A549 (cell line): ENCODE data around the gene NANS. TPM values are rescaled to one million over a fixed set of nuclear protein-coding genes. Genes with fewer than 3 reads are reported as not detected.

Experiments
- ATAC-seq, 2 experiments: fragments of 200-7000 bp in 1 of 2; fragments of >200 bp in 1 of 2; cut with Nextera tagmentation in 1 of 2; cut with Tn5 transposase in 1 of 2; 3 replicates each; pipeline versions ENCODE4 v1.8.0 to v1.9.1; 2018 to 2020; ENCODE audit warnings: mild to moderate bottlenecking in 1 of 2, moderate library complexity in 1 of 2
- CTCF ChIA-PET: fragments of 300-600 bp; sonication (Branson Sonifier 250); formaldehyde crosslinking; extraction: SDS; loops from one replicate; lab custom pipeline; 2021; ENCODE audit warnings: antibody characterized with exemption, inconsistent platforms; lab: Yijun Ruan, JAX
- POLR2A ChIA-PET: fragments of 350-600 bp; formaldehyde crosslinking; extraction: SDS; loops from one replicate; lab custom pipeline; 2021; ENCODE audit warnings: antibody characterized with exemption, inconsistent platforms; lab: Yijun Ruan, JAX
- DNase-seq, 2 experiments: peaks; one replicate each; pipeline versions ENCODE4 v3.0.0 to v3.0.0-alpha.2; 2011 to 2016; ENCODE audit warnings: low read depth in 1 of 2, low spot score in 1 of 2
- FAIRE-seq: peaks from 2 replicates; lab custom pipeline; 2011; peaks lifted over from hg19 to GRCh38; lab: Jason Lieb, UNC
- H3K27ac ChIP-seq, 2 experiments: fragments of >200 bp; sonication (Bioruptor Twin); formaldehyde crosslinking; 3 replicates each; pipeline ENCODE4 v1.5.1; 2016 to 2017
- H3K4me1 ChIP-seq: fragments of >200 bp; sonication (Bioruptor Twin); formaldehyde crosslinking; 3 replicates; pipeline ENCODE4 v1.6.1; 2016
- H3K4me2 ChIP-seq: fragments of >200 bp; sonication (Bioruptor Twin); formaldehyde crosslinking; 3 replicates; pipeline ENCODE4 v1.6.1; 2016
- H3K4me3 ChIP-seq: fragments of >200 bp; sonication (Bioruptor Twin); formaldehyde crosslinking; 3 replicates; pipeline ENCODE4 v1.5.1; 2016
- H3K9me3 ChIP-seq: fragments of >200 bp; sonication (Bioruptor Twin); formaldehyde crosslinking; 3 replicates; pipeline ENCODE4 v1.6.1; 2016
- BHLHE40 ChIP-seq: IDR thresholded peaks from 2 replicates; pipeline ENCODE4 v1.6.1; 2012; ENCODE audit warnings: low read depth, low read length, inconsistent platforms
- CBX8 ChIP-seq: fragments of 200-600 bp; sonication (generic); IDR thresholded peaks from 2 replicates; pipeline ENCODE4 v1.6.1; 2016
- CEBPB ChIP-seq, 2 experiments: fragments of >200 bp in 1 of 2; sonication (Bioruptor Twin) in 1 of 2; formaldehyde crosslinking in 1 of 2; IDR thresholded peaks; 2 replicates each; pipeline ENCODE4 v1.6.1; 2012 to 2016
- EHMT2 ChIP-seq: fragments of 200-600 bp; sonication (generic); IDR thresholded peaks from 2 replicates; pipeline ENCODE4 v1.6.1; 2016; ENCODE audit warnings: antibody characterized with exemption, low read depth, mild to moderate bottlenecking, moderate library complexity
- FOXS1 ChIP-seq: fragments of 250-450 bp; sonication (Bioruptor Pico); IDR thresholded peaks from 2 replicates; pipeline ENCODE4 v1.5.0; 2020; ENCODE audit warnings: mild to moderate bottlenecking, moderate library complexity
- HDAC2 ChIP-seq: fragments of 200-600 bp; sonication (generic); IDR thresholded peaks from 2 replicates; pipeline ENCODE4 v1.6.1; 2016
- HOXB13 ChIP-seq: fragments of 250-450 bp; sonication (Bioruptor Pico); IDR thresholded peaks from 2 replicates; pipeline ENCODE4 v1.5.0; 2020; ENCODE audit warnings: low read depth, mild to moderate bottlenecking, moderate library complexity
- MAFK ChIP-seq: fragments of 450-650 bp; IDR thresholded peaks from 2 replicates; pipeline ENCODE4 v1.6.1; 2014; ENCODE audit not compliant: partially characterized antibody
- NPAS2 ChIP-seq: fragments of 250-450 bp; sonication (Bioruptor Pico); IDR thresholded peaks from 2 replicates; pipeline ENCODE4 v1.8.0; 2022; ENCODE audit warnings: mild to moderate bottlenecking, moderate library complexity, borderline replicate concordance
- NR3C1 ChIP-seq: fragments of >200 bp; sonication (Bioruptor Twin); formaldehyde crosslinking; IDR thresholded peaks from 3 replicates; pipeline ENCODE4 v1.6.1; 2017
- POLR2AphosphoS2 ChIP-seq: conservative IDR thresholded peaks from 2 replicates; pipeline ENCODE4 v1.6.1; 2012; ENCODE audit warnings: low read length, improper control_type of control experiment, inconsistent platforms
- RARB ChIP-seq: fragments of 250-450 bp; sonication (Bioruptor Pico); IDR thresholded peaks from 2 replicates; pipeline ENCODE4 v1.8.0; 2021; ENCODE audit warnings: mild to moderate bottlenecking, moderate library complexity
- RNF2 ChIP-seq: fragments of 200-600 bp; sonication (generic); IDR thresholded peaks from 2 replicates; pipeline ENCODE4 v1.6.1; 2016; ENCODE audit warnings: low read depth, mild to moderate bottlenecking, antibody characterized with exemption, moderate library complexity, borderline replicate concordance
- TP53 ChIP-seq: fragments of 250-450 bp; sonication (Bioruptor Pico); IDR thresholded peaks from 2 replicates; pipeline ENCODE4 v1.5.0; 2021; ENCODE audit warnings: mild to moderate bottlenecking, moderate library complexity
- WGBS: methylation state at CpG from one replicate; pipeline ENCODE4 v1.1.6; 2017; ENCODE audit errors: missing lambda C conversion rate; 5-methylcytosine and 5-hydroxymethylcytosine counted together
- polyA plus RNA-seq, 4 experiments: library from polyadenylated mRNA; depleted of rRNA in 3 of 4; stranded (reverse); fragments of >200 nt; fragmentation: RNase III in 1 of 4; extraction: RNeasy Plus Mini Kit Qiagen cat#74134 plus additional on column Dnase treatment in 1 of 4; gene quantifications; 2 replicates in 3 of 4; 3 replicates in 1 of 4; pipeline ENCODE4 v1.2.3, GENCODE V29; 2011 to 2017
- TF ChIP-seq, protein P1 (sequence below): IDR thresholded peaks from 2 replicates; pipeline ENCODE4 v1.6.1; 2012
- TF ChIP-seq, protein P2 (sequence below): fragments of >200 bp; sonication (Bioruptor Twin); formaldehyde crosslinking; IDR thresholded peaks from 2 replicates; pipeline ENCODE4 v1.6.1; 2016
- TF ChIP-seq, protein P3 (sequence below): fragments of 250-450 bp; sonication (Bioruptor Pico); IDR thresholded peaks from 2 replicates; pipeline ENCODE4 v1.5.0; 2021; ENCODE audit warnings: mild to moderate bottlenecking, moderate library complexity, borderline replicate concordance
- TF ChIP-seq, protein P4 (sequence below): fragments of >200 bp; sonication (Bioruptor Twin); formaldehyde crosslinking; IDR thresholded peaks from 3 replicates; pipeline ENCODE4 v1.5.1; 2016

NANS gene
- polyA plus RNA-seq, 2 of the 4 experiments (the other 2 are of a cell fraction) = 56.8 to 70.2 TPM

DNA sequence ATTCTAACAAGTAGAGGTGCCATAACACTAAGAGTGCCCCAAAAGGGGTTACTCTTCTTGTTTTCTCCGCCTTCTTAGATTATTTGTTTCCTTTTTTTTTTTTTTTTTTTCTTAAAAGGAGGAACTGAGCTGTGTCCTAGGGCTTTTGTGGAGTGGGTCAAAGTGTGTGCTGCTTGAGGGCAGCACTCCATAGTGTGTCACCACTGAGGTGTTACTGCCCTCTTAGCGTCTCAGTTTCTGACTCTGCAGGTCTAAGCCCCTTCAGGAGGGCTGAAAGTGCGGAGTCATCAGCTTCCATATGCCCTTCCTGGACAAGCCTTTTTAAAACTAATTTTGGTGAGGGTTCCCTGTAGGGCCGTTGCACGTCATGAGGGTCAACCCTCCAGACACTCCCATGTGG lies 12.6 kb upstream of the NANS start:
- WGBS = 74% methylated on average over 5 of the region's 5 CpGs
- TF ChIP-seq MAFK = no peak
- TF ChIP-seq, protein P1, sequence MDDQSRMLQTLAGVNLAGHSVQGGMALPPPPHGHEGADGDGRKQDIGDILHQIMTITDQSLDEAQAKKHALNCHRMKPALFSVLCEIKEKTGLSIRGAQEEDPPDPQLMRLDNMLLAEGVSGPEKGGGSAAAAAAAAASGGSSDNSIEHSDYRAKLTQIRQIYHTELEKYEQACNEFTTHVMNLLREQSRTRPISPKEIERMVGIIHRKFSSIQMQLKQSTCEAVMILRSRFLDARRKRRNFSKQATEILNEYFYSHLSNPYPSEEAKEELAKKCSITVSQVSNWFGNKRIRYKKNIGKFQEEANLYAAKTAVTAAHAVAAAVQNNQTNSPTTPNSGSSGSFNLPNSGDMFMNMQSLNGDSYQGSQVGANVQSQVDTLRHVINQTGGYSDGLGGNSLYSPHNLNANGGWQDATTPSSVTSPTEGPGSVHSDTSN = no peak
- TF ChIP-seq TP53 (CRISPR knock-in tag) = no peak
- no peak for TF ChIP-seq RNF2
- no peak for TF ChIP-seq HOXB13 (CRISPR knock-in tag)
- no peak for TF ChIP-seq FOXS1 (CRISPR knock-in tag)
- TF ChIP-seq EHMT2 = no peak
- TF ChIP-seq, protein P2, sequence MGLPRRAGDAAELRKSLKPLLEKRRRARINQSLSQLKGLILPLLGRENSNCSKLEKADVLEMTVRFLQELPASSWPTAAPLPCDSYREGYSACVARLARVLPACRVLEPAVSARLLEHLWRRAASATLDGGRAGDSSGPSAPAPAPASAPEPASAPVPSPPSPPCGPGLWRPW = no peak
- no peak for TF ChIP-seq POLR2AphosphoS2
- TF ChIP-seq, protein P3, sequence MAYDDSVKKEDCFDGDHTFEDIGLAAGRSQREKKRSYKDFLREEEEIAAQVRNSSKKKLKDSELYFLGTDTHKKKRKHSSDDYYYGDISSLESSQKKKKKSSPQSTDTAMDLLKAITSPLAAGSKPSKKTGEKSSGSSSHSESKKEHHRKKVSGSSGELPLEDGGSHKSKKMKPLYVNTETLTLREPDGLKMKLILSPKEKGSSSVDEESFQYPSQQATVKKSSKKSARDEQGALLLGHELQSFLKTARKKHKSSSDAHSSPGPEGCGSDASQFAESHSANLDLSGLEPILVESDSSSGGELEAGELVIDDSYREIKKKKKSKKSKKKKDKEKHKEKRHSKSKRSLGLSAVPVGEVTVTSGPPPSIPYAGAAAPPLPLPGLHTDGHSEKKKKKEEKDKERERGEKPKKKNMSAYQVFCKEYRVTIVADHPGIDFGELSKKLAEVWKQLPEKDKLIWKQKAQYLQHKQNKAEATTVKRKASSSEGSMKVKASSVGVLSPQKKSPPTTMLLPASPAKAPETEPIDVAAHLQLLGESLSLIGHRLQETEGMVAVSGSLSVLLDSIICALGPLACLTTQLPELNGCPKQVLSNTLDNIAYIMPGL (CRISPR knock-in tag) = no peak
- no peaks in the 10 kb centered on the region for H3K9me3 ChIP-seq
- no peak for FAIRE-seq
- H3K4me3 ChIP-seq = no peak overlapping the region
- ChIA-PET POLR2A (interaction anchor here (1.7 kb wide), 1 partner anchor 12 kb away, joined by 4 read pairs; the partner anchor contains the start of gene NANS), CTCF (interaction anchor here (0.8 to 3.5 kb wide), 2 partner anchors 9 to 20 kb away, joined by 3 to 31 read pairs; no protein-coding TSS in a partner anchor)
- no peak for ATAC-seq
- no peak overlapping the region for H3K27ac ChIP-seq
- DNase-seq = no peak
- H3K4me2 ChIP-seq = no peak overlapping the region
- H3K4me1 ChIP-seq = no peaks in the 10 kb centered on the region

DNA sequence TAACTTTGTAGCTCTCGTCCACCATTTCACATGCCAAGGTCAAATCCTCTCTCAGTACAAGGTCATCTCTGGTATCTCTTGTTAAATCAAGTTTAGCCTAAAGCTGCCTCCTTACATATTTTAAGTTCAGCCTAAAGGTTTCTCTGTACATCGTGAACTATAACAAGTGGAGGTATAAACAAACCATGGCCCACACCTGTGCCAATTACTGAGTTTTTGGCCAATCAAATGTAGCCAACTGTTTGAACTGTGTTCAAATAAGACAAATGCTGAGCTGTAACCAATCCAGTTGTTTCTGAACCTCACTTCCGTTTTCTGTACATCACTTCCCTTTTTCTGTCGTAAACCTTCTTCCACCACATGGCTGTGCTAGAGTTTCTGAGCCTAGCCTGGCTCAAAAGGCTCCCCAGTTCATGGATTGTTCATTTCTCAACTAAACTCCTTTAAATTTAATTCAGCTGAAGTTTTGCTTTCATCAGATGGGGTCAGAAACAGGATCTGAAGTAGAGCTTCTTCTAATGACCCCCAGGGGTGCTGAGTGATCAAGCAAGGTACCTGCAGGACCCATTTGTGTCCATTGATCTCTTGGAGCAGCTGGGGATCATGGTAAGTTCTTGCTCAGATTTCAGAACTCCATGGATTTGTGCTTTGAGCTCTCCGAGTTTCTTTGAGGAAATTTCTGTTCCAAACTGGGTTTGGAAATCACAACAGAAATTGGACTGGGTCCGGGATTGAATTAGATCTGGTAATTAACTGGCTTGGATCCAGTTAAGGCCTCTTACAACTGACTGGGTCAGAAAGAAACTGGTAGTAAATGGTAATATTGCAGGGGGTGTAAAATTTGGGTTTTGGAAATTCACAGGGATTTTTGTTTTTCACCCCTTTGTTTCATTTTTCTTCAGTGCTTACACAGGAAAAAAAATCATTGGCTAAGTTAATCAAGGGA lies 11.0 kb upstream of the NANS start:
- 80% methylated on average over 6 of the region's 6 CpGs for WGBS
- FAIRE-seq (no peak), DNase-seq (peak in 1 of 2 experiments; percentile 47), ATAC-seq (peak in 1 of 2 experiments; percentile 49; a peak in 2 of 6 replicates)
- ChIA-PET CTCF (interaction anchor here (0.5 to 3.5 kb wide), 7 partner anchors 10 to 247 kb away, joined by 3 to 31 read pairs (median 3); partner anchors contain the start of gene TRIM14), POLR2A (interaction anchor here (1.7 kb wide), 1 partner anchor 11 kb away, joined by 4 read pairs; the partner anchor contains the start of gene NANS)
- H3K4me2 ChIP-seq = no peak overlapping the region
- no peak for TF ChIP-seq NPAS2 (CRISPR knock-in tag)
- no peak for TF ChIP-seq POLR2AphosphoS2
- TF ChIP-seq HDAC2 = no peak
- TF ChIP-seq BHLHE40 = no peak
- no peak for TF ChIP-seq CEBPB (IDR thresholded peaks at IDR 0.05)
- TF ChIP-seq RARB = no peak
- no peak for TF ChIP-seq CBX8
- no peak for TF ChIP-seq NR3C1
- TF ChIP-seq, protein P4, sequence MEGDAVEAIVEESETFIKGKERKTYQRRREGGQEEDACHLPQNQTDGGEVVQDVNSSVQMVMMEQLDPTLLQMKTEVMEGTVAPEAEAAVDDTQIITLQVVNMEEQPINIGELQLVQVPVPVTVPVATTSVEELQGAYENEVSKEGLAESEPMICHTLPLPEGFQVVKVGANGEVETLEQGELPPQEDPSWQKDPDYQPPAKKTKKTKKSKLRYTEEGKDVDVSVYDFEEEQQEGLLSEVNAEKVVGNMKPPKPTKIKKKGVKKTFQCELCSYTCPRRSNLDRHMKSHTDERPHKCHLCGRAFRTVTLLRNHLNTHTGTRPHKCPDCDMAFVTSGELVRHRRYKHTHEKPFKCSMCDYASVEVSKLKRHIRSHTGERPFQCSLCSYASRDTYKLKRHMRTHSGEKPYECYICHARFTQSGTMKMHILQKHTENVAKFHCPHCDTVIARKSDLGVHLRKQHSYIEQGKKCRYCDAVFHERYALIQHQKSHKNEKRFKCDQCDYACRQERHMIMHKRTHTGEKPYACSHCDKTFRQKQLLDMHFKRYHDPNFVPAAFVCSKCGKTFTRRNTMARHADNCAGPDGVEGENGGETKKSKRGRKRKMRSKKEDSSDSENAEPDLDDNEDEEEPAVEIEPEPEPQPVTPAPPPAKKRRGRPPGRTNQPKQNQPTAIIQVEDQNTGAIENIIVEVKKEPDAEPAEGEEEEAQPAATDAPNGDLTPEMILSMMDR = no peak
- TF ChIP-seq, protein P3 (CRISPR knock-in tag) = no peak
- no peaks in the 10 kb centered on the region for H3K9me3 ChIP-seq
- no peak overlapping the region for H3K4me3 ChIP-seq
- H3K4me1 ChIP-seq = no peaks in the 10 kb centered on the region
- H3K27ac ChIP-seq = no peak overlapping the region
